Ammon's horn (tissue), 1 donor: ENCODE results near the gene APEH.

Source experiments
- DNase-seq: peaks from one replicate; pipeline ENCODE4 v3.0.0-alpha.2; 2016; ENCODE audit warnings: low spot score

The APEH gene

DNA sequence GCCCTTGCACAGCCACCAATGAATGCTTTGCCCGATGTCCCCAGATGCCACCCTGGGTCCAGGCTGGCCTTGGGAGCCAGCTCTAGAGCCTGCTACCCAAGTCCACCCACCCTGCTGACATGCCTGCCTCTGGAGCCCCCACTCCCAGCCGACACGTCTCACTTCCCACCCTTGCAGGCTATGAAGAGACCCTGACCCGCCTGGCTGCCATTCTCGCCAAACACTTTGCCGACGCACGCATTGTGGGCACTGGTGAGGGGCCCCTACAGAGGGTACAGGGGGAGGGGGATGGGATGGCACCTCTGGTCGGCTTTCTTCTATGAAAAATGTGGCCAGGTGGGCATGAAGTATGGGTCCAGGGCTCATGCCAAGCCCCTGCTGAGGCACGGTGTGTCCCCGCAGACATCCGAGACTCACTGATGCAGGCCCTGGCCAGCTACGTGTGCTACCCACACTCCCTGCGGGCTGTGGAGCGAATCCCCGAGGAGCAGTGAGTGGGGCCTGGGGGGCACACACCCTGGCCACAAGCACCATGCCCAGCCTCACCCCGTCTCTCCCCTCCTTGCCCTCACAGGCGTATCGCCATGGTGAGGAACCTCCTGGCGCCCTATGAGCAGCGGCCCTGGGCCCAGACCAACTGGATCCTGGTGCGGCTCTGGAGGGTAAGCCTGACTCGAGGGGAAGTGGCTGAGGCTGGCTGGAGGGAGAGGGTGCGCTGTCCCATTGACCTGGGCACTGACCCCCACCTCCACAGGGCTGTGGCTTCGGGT, 39.4 kb downstream of the APEH start:
- DNase-seq = no peak

GRCh38 chr3:49714728-49715550, 40.8 kb downstream of the APEH start:
- DNase-seq = no peak

DNA sequence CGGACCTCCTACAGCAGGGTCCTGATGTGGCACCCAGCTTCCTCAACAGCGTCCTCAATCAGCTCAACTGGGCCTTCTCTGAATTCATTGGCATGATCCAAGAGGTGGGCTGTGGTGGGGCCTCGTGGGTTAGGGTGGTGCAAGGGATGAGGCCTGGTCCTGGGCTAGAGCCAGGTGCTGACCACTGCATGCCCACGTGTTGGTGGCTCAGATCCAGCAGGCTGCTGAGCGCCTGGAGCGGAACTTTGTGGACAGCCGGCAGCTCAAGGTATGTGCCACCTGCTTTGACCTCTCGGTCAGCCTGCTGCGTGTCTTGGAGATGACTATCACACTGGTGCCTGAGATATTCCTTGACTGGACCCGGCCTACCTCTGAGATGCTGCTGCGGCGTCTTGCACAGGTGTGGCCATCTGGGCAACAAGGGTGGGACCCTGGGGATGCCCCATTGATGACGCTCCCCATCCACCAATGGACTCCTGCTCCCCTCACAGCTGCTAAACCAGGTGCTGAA, 41.5 kb downstream of the APEH start:
- no peak for DNase-seq

GRCh38 chr3:49716169-49716568, 42.0 kb downstream of the APEH start:
- DNase-seq = no peak

GRCh38 chr3:49716691-49717210, 42.6 kb downstream of the APEH start:
- no peak for DNase-seq

DNA sequence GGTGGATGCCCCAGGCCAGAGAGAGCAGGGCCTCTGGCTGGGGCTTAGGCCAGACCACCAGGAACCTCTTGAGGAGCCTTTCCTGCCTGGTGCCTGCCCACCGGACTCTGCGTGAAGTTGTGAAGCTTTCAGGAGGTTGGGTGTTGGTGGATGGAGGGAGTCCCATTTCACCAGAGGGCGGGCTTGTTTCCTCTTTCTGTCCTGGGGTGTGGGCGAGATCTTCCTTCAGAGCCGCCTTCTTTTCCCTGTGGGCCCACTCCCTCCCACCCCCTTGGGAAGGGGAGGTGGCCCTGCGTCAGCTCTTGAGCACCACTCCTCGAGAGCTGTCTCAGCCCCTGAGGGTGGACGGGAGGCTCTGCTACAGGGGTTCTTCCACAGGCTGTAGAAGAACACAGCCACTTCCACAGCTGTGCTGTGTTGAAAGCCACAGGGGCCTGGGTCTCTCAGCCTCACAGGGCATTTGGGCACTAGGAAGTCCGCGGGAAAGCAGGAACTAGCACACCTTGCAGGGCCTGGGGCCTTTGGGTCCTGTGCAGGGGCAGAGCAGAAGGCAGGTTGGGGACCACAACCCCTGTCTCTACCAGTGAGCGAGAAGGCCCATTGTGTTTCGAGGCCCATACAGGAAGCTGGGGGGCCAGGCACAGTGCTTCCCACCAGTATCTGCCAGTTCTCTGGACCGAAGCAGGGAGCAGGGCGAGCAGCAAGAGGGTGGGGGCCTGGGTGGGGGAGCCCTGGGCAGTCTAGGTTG, 43.2 kb downstream of the APEH start:
- DNase-seq = no peak

DNA sequence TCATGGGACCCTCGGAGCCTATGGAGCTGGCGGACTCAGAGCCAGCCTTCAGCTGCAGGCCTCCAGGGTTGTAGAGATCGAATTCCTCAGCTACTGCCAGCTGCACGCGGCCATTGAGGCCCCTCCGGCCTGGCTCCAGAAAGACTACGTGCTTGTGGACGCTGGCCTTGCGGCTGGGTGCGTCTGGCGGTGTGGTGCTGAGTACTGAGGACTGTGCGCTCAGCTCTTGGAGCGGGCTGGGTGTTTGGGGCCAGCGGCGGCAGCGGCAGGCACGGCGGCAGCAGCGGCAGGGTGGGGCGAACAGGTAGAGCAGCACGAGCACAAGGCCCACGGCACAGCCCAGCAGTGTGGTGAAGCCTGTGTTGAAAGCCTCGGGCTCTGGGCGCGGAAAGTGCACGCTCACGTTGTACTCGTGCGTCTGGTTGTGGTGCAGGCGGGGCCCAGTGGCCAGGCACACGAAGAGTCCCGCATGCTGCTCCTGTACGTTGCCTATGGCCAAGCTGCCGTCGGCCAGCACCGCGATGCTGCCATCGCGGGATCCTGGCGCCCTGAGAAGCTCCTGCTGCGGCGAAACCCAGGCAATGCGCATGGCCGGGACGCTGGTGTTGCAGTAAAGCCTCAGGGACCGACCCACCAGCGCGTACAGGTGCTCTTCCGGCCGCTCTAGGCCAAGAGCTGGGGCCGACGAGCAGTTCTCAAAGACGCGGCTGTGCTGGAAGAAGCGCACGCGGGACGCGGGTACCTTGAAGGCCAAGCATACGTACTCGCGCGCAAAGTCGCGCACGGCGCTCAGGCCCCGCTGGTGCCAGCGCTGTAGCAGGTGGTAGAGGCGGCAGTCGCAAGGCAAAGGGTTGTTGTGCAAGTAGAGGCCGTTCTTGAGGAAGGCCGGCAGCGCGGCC, 44.1 kb downstream of the APEH start:
- no peak for DNase-seq

- no peak for DNase-seq
Measured at GRCh38 chr3:49718858-49719213, 44.7 kb downstream of the APEH start.

DNA sequence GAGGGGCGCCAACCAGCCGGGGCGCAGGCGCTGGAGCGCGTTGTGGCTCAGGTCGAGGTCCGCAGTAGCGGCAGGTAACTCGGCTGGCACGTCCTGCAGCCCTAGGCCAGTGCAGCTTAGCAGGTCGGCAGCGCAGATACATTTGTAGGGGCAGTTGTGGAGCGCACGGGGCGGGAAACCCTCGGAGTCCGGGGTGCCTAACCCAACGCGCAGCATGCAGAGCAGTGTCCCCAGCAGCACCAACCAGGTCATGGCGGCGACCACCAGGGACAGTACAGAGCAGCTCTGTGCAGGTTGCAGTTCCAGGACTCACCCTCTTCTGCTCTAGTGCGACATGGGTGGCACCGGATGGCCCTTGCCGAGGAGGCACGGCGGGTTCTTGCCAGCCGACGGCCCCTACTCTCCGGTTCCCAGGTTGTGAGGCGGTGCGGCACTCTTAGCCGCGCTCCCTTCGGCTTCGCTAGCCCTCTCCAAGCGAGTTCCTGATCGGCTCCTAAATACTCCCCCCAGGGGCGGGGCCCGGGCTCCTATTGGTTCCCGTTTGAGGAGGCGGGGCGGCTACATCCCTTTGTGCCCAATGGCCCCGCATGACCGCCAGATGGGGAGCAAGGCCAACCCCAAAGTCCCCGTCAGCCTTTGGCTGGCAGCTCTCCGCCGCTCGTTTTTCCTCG, 45.2 kb downstream of the APEH start, which contains the start of gene AMIGO3:
AMIGO3 (minus strand) TSS at position 471 of the 671 bp plus-strand sequence; CDS start at position 252, 219 bp downstream.
- DNase-seq = peak; percentile 94

- no peak for DNase-seq
Measured at GRCh38 chr3:49720855-49721595, 46.9 kb downstream of the APEH start.

DNA sequence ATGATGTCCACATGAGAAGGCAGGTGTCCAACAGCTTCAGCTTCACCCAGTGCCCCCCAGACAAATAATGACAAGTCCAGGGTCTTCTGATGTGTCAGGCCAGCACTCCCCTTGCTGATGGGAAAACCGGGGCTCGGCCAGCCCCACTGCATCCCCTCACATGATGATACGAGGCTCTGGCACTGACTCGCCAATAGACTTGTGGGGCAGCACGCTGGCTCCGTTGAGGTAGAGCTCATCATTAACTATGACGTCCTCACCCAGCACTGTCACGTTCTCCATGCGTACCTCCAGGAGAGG, 47.4 kb downstream of the APEH start:
- no peak for DNase-seq

DNA sequence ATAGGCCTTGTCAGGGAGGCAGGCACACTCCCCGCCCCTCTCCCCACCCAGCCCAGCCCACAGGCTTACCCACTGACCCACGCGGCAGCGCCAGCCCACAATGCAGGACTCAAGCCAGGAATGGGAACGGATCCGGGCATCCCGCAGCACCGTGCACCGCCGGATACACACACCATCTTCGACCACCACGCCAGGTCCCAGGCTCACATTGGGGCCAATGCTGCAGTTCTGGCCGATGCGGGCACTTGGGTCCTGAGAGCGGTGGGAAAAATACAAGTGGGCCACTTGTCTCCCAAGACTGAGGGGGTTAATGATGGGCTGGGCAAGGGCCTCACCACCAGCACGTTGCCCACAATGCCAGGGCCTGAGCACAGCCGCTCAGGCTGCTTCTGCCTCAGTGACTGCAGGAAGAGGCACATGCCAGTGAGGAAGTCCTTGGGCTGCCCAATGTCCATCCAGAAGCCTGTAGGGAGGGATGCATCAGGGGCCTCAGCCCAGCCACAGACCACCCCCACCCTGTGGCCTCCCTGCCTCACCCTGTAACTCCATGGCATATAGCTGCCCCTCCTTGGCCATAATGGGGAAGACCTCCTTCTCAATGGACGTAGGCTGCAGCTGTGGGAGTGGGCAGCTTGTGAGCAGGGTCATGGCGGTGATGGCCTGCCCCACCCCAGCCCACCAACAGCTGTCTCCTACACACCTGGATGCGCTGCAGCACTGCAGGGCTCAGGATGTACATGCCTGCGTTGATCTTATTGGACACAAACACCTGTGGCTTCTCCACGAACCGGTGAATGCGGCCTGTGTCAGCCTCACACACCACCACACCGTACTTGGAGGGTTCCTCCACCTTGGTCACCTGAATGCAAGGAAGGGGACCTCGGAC, 48.0 kb downstream of the APEH start:
- DNase-seq = no peak

DNA sequence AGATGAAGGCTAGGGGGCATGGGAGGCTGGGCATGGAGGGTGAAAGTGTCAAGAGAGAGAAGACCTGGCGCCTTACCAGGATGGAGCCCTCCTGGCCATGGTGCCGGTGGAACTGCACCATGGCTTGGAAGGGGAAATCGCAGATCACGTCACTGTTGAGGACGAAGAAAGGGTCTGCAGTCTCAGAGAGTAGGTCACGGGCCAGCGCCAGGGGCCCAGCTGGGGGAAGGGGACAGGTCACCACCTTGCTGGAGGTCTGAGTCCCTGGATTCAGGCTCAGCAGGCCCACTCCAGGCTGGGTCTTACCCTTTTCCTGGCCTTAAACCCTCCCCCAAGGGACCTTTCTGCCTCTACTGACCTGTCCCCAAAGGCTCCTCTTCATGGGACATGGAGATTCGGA, 48.7 kb downstream of the APEH start:
- no peak for DNase-seq

- peak; percentile 54 for DNase-seq
Measured at GRCh38 chr3:49723296-49723627, 49.1 kb downstream of the APEH start.

GRCh38 chr3:49723628-49724551, 49.7 kb downstream of the APEH start, which contains the start of gene GMPPB:
Gene GMPPB, minus strand, starts transcription at chr3:49723951. Its CDS starts 225 bp downstream, at chr3:49723726.
- peak; percentile 98 for DNase-seq

- DNase-seq = no peak
Measured at GRCh38 chr3:49724586-49724985, 50.4 kb downstream of the APEH start.

DNA sequence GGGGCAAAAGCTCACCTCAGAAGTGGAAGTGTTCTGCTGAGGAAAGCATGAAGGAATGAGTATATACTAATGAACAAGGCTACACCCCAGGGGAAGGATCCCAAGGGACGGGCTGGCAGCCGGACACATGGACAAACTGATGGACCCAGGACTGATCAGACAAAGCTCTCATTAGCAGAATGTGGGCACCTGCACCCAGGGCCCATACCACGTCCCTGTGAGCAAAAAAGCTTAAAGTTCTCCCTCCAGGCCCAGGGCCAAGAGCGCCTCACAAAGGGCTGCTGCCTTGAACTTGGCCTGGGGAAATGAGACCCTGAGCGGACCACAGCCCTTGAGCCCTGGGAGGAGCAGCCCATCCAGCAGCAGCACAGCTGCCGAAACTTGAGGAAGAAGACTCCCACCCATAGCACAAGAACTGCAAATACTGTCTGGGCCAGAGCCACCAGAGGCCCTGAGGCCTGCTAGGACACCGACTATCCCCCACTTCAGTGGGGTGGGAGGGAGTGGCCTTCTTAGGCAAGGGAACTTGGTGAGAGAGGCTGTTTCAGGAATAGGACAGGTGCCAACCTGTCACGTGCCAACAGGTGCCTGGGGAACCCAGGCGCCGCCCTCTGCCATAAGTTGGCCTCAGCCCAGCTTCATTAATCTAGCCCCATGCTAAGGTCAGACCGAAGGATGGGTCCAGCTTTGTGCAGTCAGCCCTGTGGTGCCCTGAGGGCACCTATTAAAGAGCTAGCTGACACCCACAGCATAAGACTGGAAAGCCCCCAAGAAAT, 51.9 kb downstream of the APEH start:
- no peak for DNase-seq
